Body of pancreas (tissue), 4 donors: ENCODE measurements around the gene GNAO1. TPM values are rescaled to one million over a fixed set of nuclear protein-coding genes. Genes with fewer than 3 reads are reported as not detected.

Experiments
- ATAC-seq: fragments of 150-250 bp; one replicate; pipeline ENCODE4 v1.9.1; 2016
- DNase-seq, 4 donors: peaks; one replicate each; pipeline ENCODE4 v3.0.0-alpha.2; 2019
- H3K27ac ChIP-seq, 4 donors: fragments of 200-600 bp; sonication (generic); 1 replicate in 3 of 4; 2 replicates in 1 of 4; pipeline versions ENCODE4 v1.5.1 to v1.6.1; 2016 to 2019; ENCODE audit warnings: mild to moderate bottlenecking in 1 of 4, mixed read lengths in 1 of 4, moderate library complexity in 1 of 4
- H3K27me3 ChIP-seq, 2 donors: fragments of 200-600 bp; sonication (generic); one replicate each; pipeline ENCODE4 v1.6.0; 2016; ENCODE audit warnings: mild to moderate bottlenecking in 1 of 2
- H3K36me3 ChIP-seq, 2 donors: fragments of 200-600 bp; sonication (generic); replicated peaks in 1 of 2; 2 replicates each; pipeline ENCODE4 v1.5.1; 2016; ENCODE audit warnings: low read depth in 2 of 2; ENCODE audit not compliant: insufficient read depth in 1 of 2
- H3K4me1 ChIP-seq: fragments of 200-600 bp; sonication (generic); one replicate; pipeline ENCODE4 v1.6.0; 2016
- H3K4me3 ChIP-seq, 2 donors: fragments of 200-600 bp; sonication (generic); 1 replicate in 1 of 2; 2 replicates in 1 of 2; pipeline ENCODE4 v1.5.1; 2016 to 2019
- H3K9me3 ChIP-seq, 3 donors: fragments of 200-600 bp; sonication (generic); 1 replicate in 2 of 3; 2 replicates in 1 of 3; pipeline ENCODE4 v1.5.1; 2016
- CTCF ChIP-seq, 7 experiments: fragments of 450-650 bp in 4 of 7; fragments of 200-600 bp in 3 of 7; sonication (generic) in 3 of 7; IDR thresholded peaks; one replicate each; pipeline ENCODE4 v1.5.1; 2016 to 2019; ENCODE audit warnings: antibody characterized with exemption in 7 of 7
- POLR2A ChIP-seq, 3 donors: fragments of 450-650 bp; IDR thresholded peaks; one replicate each; pipeline ENCODE4 v1.6.1; 2016; ENCODE audit warnings: antibody characterized with exemption in 3 of 3, mild to moderate bottlenecking in 2 of 3
- WGBS, 2 donors: methylation state at CpG; one replicate each; pipeline ENCODE4 v1.1.5; 2017; 5-methylcytosine and 5-hydroxymethylcytosine counted together
- intact Hi-C: fragments of 100-400 bp; cut with DNase I; formaldehyde crosslinking; loops from one replicate; pipeline ENCODE4 v1.15.1; 2023
- total RNA-seq, 2 donors: library from RNA; depleted of rRNA; stranded (reverse); fragments of >200 nt; gene quantifications; one replicate each; pipeline ENCODE4 v1.1.0, GENCODE V29; 2016

GNAO1 gene
- total RNA-seq, 2 donors from 2014 or later, result 1.6 to 3.0 TPM

- H3K4me1 ChIP-seq, result peaks cover 6% of the 10 kb centered on the region
- DNase-seq, result peak; percentile 81 to 83 (median 82)
- no peak for TF ChIP-seq POLR2A (IDR thresholded peaks at IDR 0.05)
- TF ChIP-seq CTCF (IDR thresholded peaks at IDR 0.05), result peak; percentile 89 to 96 (median 90)
- no peaks in the 10 kb centered on the region for H3K27me3 ChIP-seq
- H3K27ac ChIP-seq, result no peak overlapping the region
- no peak overlapping the region for H3K4me3 ChIP-seq
- no peaks in the 10 kb centered on the region for H3K9me3 ChIP-seq
- H3K36me3 ChIP-seq, result no peaks in the 10 kb centered on the region
- 12 to 20% methylated on average over 5 to 27 of the region's 28 CpGs for WGBS, 2 donors
- ATAC-seq, result peak; percentile 92
- intact Hi-C loops, result loop anchor here (5.0 kb wide), 2 partner anchors 371 to 611 kb away; no protein-coding TSS in a partner anchor
These were observed 126.9 kb downstream of the GNAO1 start for GRCh38 chr16:56317998-56318826.

- H3K4me1 ChIP-seq, result peaks cover 6% of the 10 kb centered on the region
- intact Hi-C loops, result loop anchor here (5.0 kb wide), 2 partner anchors 371 to 611 kb away; no protein-coding TSS in a partner anchor
- H3K9me3 ChIP-seq, result no peaks in the 10 kb centered on the region
- ATAC-seq, result no peak
- H3K27me3 ChIP-seq, result no peaks in the 10 kb centered on the region
- no peak for TF ChIP-seq CTCF (IDR thresholded peaks at IDR 0.05)
- H3K36me3 ChIP-seq, result no peaks in the 10 kb centered on the region
- no peak overlapping the region for H3K27ac ChIP-seq
- no peak overlapping the region for H3K4me3 ChIP-seq
- no peak for DNase-seq
- WGBS, 2 donors, result 65% methylated on average over 1 of the region's 1 CpG
These were observed 127.5 kb downstream of the GNAO1 start for GRCh38 chr16:56318827-56319140.

GRCh38 chr16:56319376-56319775, 128.1 kb downstream of the GNAO1 start:
- ATAC-seq, result no peak
- H3K4me1 ChIP-seq, result peaks cover 6% of the 10 kb centered on the region
- H3K27me3 ChIP-seq, result no peaks in the 10 kb centered on the region
- H3K27ac ChIP-seq, result no peak overlapping the region
- 71 to 80% methylated on average over 3 to 6 of the region's 6 CpGs for WGBS, 2 donors
- no peaks in the 10 kb centered on the region for H3K36me3 ChIP-seq
- TF ChIP-seq CTCF (IDR thresholded peaks at IDR 0.05), result no peak
- no peak for TF ChIP-seq POLR2A (IDR thresholded peaks at IDR 0.05)
- H3K4me3 ChIP-seq, result no peak overlapping the region
- no peak for DNase-seq
- H3K9me3 ChIP-seq, result no peaks in the 10 kb centered on the region
- intact Hi-C loops, result loop anchor here (5.0 kb wide), 2 partner anchors 372 to 612 kb away; no protein-coding TSS in a partner anchor

- no peak for ATAC-seq
- intact Hi-C loops, result no loop called here
- 73 to 88% methylated on average over 1 to 8 of the region's 8 CpGs for WGBS, 2 donors
These were observed 128.8 kb downstream of the GNAO1 start for GRCh38 chr16:56320056-56320455.

More at GRCh38 chr16:56320056-56320455, 128.8 kb downstream of the GNAO1 start:
- Histone ChIP-seq H3K4me3 (no peak overlapping the region), H3K27ac (no peak overlapping the region), H3K27me3 (no peaks in the 10 kb centered on the region), H3K36me3 (no peaks in the 10 kb centered on the region), H3K4me1 (peaks cover 6% of the 10 kb centered on the region), H3K9me3 (no peaks in the 10 kb centered on the region)
- DNase-seq, result no peak
- TF ChIP-seq POLR2A (IDR thresholded peaks at IDR 0.05) (no peak), CTCF (IDR thresholded peaks at IDR 0.05) (no peak)
